Measurements from ENCODE around the gene CD44.

Gene CD44

DNA sequence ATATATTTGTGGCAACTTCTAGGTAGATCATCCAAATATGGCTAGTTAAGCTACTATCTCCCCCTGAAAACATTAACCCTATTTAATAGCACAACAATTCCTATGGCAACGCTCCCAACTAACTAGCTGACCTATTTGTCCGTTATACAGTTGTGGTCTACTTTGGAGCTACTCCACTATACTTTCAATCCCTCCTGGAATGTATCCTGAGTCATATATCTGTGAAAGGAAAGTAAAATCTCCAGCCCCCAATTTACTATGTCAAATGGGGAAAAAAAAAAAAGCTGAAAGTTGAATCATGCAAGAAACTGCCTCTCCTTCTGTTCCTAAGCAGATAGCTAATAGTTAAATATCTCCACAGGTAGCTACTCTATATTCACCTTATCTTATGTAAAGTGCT lies 128.5 kb downstream of the CD44 start:
- Histone ChIP-seq H3K9me3 (ENCODE audit: low read depth, low read length) (no peaks in the 10 kb centered on the region), H3K4me3 (no peak overlapping the region), H3K9ac (ENCODE audit: insufficient read length) (no peak overlapping the region), H3K27ac (no peak overlapping the region), H3K36me3 (ENCODE audit: insufficient read depth, low read length) (no peaks in the 10 kb centered on the region)
- no peak for DNase-seq (ENCODE audit: low read depth, low spot score)
- no peak for TF ChIP-seq POLR2AphosphoS5 (IDR thresholded peaks at IDR 0.05; ENCODE audit: borderline replicate concordance, low read depth, low read length)
- no peak for TF ChIP-seq FOXP2 (optimal IDR thresholded peaks at IDR 0.05; ENCODE audit: control extremely low read depth, extremely low read length, insufficient read depth)
- TF ChIP-seq EZH2 (IDR thresholded peaks at IDR 0.05) = no peak

DNA sequence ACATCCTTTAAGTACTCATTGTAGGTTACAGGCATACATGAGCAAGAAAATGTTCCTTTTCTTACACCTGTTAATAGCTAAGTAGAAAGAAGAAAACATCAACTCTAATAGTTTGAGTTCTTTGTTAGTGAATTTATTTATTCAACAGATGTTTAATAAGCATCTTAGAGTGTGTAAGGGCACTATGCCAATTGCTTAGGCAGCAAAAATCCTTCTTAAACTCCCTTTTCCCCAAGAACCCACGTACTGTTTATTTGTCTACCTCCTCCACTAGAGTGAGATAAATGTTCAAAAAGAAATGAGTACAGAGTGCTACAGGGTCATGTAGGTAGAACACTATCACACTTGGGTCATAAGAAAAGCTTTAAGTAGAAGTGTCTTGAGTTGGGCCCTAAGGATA lies 131.4 kb downstream of the CD44 start:
- no peak for DNase-seq (ENCODE audit: low read depth, low spot score)
- no peak overlapping the region for H3K9ac ChIP-seq (ENCODE audit: insufficient read length)
- no peaks in the 10 kb centered on the region for H3K9me3 ChIP-seq (ENCODE audit: low read depth, low read length)
- no peak overlapping the region for H3K4me3 ChIP-seq
- TF ChIP-seq EZH2 (IDR thresholded peaks at IDR 0.05) (no peak), FOXP2 (optimal IDR thresholded peaks at IDR 0.05; ENCODE audit: control extremely low read depth, extremely low read length, insufficient read depth) (no peak), POLR2AphosphoS5 (IDR thresholded peaks at IDR 0.05; ENCODE audit: borderline replicate concordance, low read depth, low read length) (no peak)
- no peak overlapping the region for H3K27ac ChIP-seq
- H3K36me3 ChIP-seq (ENCODE audit: insufficient read depth, low read length) = no peaks in the 10 kb centered on the region

DNA sequence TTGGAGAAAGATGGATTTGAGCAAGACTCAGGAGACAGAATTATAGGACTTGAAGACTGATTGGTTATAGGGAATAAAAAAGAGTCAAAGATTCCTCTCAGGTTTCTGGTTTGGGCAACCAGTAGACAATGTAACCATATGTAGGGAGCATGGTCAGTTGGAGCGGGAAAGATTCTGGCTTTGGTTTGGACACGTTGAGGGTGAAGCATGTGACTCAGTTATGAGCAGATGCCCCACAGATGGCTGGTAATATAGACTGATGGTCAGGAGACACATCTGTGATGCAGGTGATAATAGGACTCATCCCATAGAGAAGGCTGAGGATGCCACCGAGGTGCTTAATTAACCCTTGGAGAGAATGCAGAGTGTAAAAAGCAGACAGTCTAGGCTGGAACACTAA lies 132.1 kb downstream of the CD44 start:
- no peaks in the 10 kb centered on the region for H3K36me3 ChIP-seq (ENCODE audit: insufficient read depth, low read length)
- TF ChIP-seq POLR2AphosphoS5 (IDR thresholded peaks at IDR 0.05; ENCODE audit: borderline replicate concordance, low read depth, low read length) (no peak), EZH2 (IDR thresholded peaks at IDR 0.05) (no peak), FOXP2 (optimal IDR thresholded peaks at IDR 0.05; ENCODE audit: control extremely low read depth, extremely low read length, insufficient read depth) (no peak)
- no peak for DNase-seq (ENCODE audit: low read depth, low spot score)
- no peak overlapping the region for H3K27ac ChIP-seq
- H3K4me3 ChIP-seq = no peak overlapping the region
- H3K9ac ChIP-seq (ENCODE audit: insufficient read length) = no peak overlapping the region
- no peaks in the 10 kb centered on the region for H3K9me3 ChIP-seq (ENCODE audit: low read depth, low read length)

DNA sequence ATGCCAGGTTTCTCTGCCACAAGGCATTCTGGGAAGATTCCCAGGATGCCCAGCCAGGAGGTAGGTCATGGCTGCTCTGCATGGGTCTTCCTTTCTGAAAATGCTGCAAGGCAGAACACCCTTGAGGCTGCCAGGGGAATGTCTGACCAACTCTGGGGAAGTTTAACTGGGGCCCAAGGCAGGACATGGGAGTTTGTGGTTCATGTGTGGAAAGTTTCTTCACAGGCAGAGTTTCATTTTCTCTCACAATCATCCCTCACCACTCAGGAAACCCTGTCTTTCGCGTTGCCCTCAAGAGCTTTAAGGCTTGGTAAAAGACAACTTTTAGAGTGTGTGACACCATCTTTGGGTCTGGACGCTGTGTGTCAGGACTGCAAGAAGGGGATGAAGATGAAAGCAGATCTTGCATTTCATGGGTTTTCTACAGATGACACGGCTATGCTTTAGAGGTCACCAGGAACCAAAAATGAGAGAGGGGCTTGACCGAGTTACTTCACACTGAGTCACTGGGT lies 133.5 kb downstream of the CD44 start:
- Histone ChIP-seq H3K4me3 (no peak overlapping the region), H3K9ac (ENCODE audit: insufficient read length) (no peak overlapping the region), H3K36me3 (ENCODE audit: insufficient read depth, low read length) (no peaks in the 10 kb centered on the region), H3K9me3 (ENCODE audit: low read depth, low read length) (no peaks in the 10 kb centered on the region), H3K27ac (no peak overlapping the region)
- TF ChIP-seq EZH2 (IDR thresholded peaks at IDR 0.05) = no peak
- no peak for TF ChIP-seq POLR2AphosphoS5 (IDR thresholded peaks at IDR 0.05; ENCODE audit: borderline replicate concordance, low read depth, low read length)
- no peak for TF ChIP-seq FOXP2 (optimal IDR thresholded peaks at IDR 0.05; ENCODE audit: control extremely low read depth, extremely low read length, insufficient read depth)
- no peak for DNase-seq (ENCODE audit: low read depth, low spot score)

DNA sequence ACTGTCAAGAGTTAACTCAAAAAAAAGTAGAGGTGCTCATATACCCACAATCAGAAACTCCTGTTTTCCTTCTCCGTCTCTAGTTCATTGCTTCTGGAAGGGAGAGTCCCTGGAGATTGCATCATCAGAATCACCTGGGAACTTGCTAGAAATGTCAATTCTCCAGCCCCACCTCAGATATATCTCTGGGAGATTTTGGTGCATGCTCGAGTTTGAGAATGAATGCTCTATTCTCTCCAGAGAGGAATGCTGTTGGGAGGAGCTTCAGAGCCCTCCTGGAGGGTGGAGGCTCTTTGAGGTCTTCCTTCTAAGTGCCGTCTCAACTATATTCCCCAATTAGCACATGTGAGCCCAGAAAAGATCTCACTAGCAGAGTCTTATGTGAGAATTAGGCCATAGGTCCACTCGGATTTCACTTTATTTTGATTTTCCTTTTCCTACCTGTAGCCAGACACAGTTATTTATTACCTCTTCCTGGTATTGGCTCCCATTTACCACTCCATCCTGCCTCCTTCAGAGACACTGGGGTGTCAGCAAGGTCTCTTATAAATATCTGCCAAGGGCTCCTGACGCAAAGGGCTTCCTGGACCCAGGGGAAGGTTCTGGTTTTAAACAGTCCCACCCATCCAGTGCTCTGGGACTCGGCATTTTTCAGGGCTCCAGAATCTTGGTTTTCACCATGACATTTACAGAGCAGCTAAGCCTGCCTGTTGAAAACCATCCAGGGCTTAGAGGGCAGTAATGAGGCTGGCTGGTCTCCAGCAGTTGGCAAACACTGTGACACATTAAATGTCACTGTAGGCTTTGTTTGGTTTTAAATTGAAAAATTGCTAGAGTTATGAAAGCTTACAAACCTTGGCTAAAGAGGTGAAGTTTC lies 136.2 kb downstream of the CD44 start:
- H3K36me3 ChIP-seq (ENCODE audit: insufficient read depth, low read length) = no peaks in the 10 kb centered on the region
- H3K4me3 ChIP-seq = no peak overlapping the region
- DNase-seq (ENCODE audit: low read depth, low spot score) = no peak
- H3K27ac ChIP-seq = no peak overlapping the region
- TF ChIP-seq EZH2 (IDR thresholded peaks at IDR 0.05) = no peak
- no peak for TF ChIP-seq FOXP2 (optimal IDR thresholded peaks at IDR 0.05; ENCODE audit: control extremely low read depth, extremely low read length, insufficient read depth)
- no peak for TF ChIP-seq POLR2AphosphoS5 (IDR thresholded peaks at IDR 0.05; ENCODE audit: borderline replicate concordance, low read depth, low read length)
- no peak overlapping the region for H3K9ac ChIP-seq (ENCODE audit: insufficient read length)
- H3K9me3 ChIP-seq (ENCODE audit: low read depth, low read length) = no peaks in the 10 kb centered on the region

DNA sequence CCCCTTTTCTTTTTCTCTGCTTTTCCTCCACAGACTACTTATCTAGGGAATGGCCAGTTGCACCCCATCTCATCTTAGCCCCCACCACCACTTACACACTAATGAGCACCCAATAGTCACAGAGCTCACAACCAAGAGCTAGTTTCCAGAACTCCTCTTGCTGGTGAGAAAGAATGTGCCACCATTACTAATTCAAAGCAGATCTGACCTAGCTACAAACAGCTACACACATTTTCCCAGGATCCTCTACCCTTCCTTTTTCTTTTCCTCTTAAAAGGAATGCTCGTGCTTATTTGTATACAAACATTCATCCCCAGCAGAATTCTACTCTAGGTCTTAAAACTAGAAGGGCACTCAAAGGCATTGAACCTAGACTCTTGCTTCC lies 136.8 kb downstream of the CD44 start:
- H3K27ac ChIP-seq = no peak overlapping the region
- no peak overlapping the region for H3K4me3 ChIP-seq
- no peak for DNase-seq (ENCODE audit: low read depth, low spot score)
- TF ChIP-seq EZH2 (IDR thresholded peaks at IDR 0.05) (no peak), POLR2AphosphoS5 (IDR thresholded peaks at IDR 0.05; ENCODE audit: borderline replicate concordance, low read depth, low read length) (no peak), FOXP2 (optimal IDR thresholded peaks at IDR 0.05; ENCODE audit: control extremely low read depth, extremely low read length, insufficient read depth) (no peak)
- no peaks in the 10 kb centered on the region for H3K36me3 ChIP-seq (ENCODE audit: insufficient read depth, low read length)
- no peak overlapping the region for H3K9ac ChIP-seq (ENCODE audit: insufficient read length)
- H3K9me3 ChIP-seq (ENCODE audit: low read depth, low read length) = no peaks in the 10 kb centered on the region

DNA sequence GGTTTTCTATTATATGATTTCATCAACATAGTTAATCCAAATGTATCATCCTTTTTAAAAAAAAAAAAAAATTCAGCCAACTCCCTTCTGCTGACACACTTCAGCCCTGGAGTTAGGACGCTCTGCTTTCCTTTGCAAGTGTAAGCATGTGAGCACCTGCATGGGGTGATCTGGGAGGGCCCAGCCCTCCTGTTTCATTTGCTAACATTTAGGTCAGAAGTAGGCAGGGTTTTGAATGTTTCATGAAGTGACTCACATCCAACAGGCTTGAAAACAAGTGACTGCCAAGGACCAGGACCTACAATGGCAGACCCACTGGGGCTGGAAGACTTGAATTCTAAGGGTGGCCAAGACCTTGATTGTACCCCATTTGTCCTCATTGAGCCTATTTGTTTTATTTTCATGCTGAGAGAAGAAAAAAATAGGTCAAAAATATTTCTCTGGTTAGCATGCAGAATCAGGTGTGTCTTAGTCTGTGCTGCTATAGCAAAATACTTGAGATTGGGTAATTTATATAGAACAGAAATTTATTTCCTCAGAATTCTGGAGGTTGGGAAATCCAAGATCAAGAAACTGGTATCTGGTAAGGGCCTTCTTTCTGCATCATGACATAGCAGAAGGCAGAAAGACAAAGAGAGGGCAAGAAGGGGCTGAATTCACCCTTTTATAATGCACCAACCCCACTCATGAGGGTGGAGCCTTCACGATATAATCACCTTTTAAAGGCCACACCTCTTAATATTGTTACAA lies 137.6 kb downstream of the CD44 start:
- no peak for TF ChIP-seq POLR2AphosphoS5 (IDR thresholded peaks at IDR 0.05; ENCODE audit: borderline replicate concordance, low read depth, low read length)
- no peak for TF ChIP-seq EZH2 (IDR thresholded peaks at IDR 0.05)
- no peak for TF ChIP-seq FOXP2 (optimal IDR thresholded peaks at IDR 0.05; ENCODE audit: control extremely low read depth, extremely low read length, insufficient read depth)
- no peaks in the 10 kb centered on the region for H3K36me3 ChIP-seq (ENCODE audit: insufficient read depth, low read length)
- H3K27ac ChIP-seq = no peak overlapping the region
- H3K4me3 ChIP-seq = no peak overlapping the region
- no peak overlapping the region for H3K9ac ChIP-seq (ENCODE audit: insufficient read length)
- no peaks in the 10 kb centered on the region for H3K9me3 ChIP-seq (ENCODE audit: low read depth, low read length)
- no peak for DNase-seq (ENCODE audit: low read depth, low spot score)

DNA sequence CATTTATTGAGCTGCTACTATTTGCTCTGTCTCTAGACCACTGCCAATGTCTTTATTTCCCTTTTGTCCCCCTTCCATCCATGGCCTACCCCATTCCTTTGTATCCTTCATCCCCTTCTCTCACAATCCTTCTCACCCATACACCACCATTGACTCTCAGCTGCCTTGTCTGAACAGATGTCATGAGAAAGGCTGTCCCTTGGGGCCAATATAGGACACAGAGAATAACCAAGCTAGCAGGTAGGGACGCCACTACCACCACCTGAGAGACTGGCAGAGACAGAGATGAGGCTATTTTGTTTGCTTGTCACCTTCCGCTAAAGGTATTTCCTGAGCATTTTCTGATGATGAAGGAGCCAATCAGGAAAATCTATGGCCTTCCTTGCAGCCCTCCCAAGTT lies 138.9 kb downstream of the CD44 start:
- H3K9ac ChIP-seq (ENCODE audit: insufficient read length) = no peak overlapping the region
- H3K9me3 ChIP-seq (ENCODE audit: low read depth, low read length) = no peaks in the 10 kb centered on the region
- no peak for DNase-seq (ENCODE audit: low read depth, low spot score)
- H3K36me3 ChIP-seq (ENCODE audit: insufficient read depth, low read length) = no peaks in the 10 kb centered on the region
- no peak overlapping the region for H3K4me3 ChIP-seq
- TF ChIP-seq EZH2 (IDR thresholded peaks at IDR 0.05) (no peak), FOXP2 (optimal IDR thresholded peaks at IDR 0.05; ENCODE audit: control extremely low read depth, extremely low read length, insufficient read depth) (no peak), POLR2AphosphoS5 (IDR thresholded peaks at IDR 0.05; ENCODE audit: borderline replicate concordance, low read depth, low read length) (no peak)
- no peak overlapping the region for H3K27ac ChIP-seq

Data from SK-N-MC (cell line).